Fibroblast of lung (primary cell): ENCODE results near the gene TRANK1.

ENCODE experiments used
- EZH2 ChIP-seq: IDR thresholded peaks from 2 replicates; pipeline ENCODE4 v1.5.1; 2012; ENCODE audit warnings: low read length, control low read depth, mild to moderate bottlenecking; ENCODE audit errors: missing control alignments
- TF ChIP-seq, protein P1 (sequence below), 2 donors: IDR thresholded peaks in 1 of 2; conservative IDR thresholded peaks in 1 of 2; 1 replicate in 1 of 2; 2 replicates in 1 of 2; pipeline ENCODE4 v1.5.1; 2011 to 2012; ENCODE audit warnings: low read length in 2 of 2, control low read depth in 1 of 2, inconsistent platforms in 1 of 2, low read depth in 1 of 2, mild to moderate bottlenecking in 1 of 2

DNA sequence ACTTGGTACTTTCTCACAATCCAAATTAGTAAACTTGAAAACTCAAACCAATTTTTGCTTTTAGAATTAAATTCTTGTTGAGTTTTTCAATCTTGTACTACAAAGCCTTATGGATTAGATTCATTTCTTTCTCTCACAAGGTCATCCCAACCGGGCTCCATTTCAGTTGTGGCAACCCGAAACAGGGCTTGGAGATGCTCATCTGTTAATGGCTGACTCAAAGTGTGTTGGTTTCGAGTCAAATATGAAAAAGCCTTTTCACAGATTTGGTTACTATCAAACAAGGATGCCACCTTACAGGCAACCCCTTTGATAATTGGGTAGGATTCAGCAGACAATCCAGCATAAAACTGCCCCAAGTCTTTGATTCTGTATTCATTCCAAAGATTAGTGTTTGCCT, 46.3 kb upstream of the TRANK1 start:
- TF ChIP-seq, protein P1, sequence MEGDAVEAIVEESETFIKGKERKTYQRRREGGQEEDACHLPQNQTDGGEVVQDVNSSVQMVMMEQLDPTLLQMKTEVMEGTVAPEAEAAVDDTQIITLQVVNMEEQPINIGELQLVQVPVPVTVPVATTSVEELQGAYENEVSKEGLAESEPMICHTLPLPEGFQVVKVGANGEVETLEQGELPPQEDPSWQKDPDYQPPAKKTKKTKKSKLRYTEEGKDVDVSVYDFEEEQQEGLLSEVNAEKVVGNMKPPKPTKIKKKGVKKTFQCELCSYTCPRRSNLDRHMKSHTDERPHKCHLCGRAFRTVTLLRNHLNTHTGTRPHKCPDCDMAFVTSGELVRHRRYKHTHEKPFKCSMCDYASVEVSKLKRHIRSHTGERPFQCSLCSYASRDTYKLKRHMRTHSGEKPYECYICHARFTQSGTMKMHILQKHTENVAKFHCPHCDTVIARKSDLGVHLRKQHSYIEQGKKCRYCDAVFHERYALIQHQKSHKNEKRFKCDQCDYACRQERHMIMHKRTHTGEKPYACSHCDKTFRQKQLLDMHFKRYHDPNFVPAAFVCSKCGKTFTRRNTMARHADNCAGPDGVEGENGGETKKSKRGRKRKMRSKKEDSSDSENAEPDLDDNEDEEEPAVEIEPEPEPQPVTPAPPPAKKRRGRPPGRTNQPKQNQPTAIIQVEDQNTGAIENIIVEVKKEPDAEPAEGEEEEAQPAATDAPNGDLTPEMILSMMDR (conservative IDR thresholded peaks at IDR 0.05 in 1 of 2, IDR thresholded peaks at IDR 0.05 in 1 of 2; ENCODE audit: low read depth in 1 of 2, low read length in 2 of 2), result no peak
- no peak for TF ChIP-seq EZH2
